ENCODE results near the gene ZFP36.
"Not testable (repeated sequence)": the region's sequence is repeated elsewhere in the genome, so short reads cannot be mapped to it uniquely, and the experiment has no call there.

The ZFP36 gene

DNA sequence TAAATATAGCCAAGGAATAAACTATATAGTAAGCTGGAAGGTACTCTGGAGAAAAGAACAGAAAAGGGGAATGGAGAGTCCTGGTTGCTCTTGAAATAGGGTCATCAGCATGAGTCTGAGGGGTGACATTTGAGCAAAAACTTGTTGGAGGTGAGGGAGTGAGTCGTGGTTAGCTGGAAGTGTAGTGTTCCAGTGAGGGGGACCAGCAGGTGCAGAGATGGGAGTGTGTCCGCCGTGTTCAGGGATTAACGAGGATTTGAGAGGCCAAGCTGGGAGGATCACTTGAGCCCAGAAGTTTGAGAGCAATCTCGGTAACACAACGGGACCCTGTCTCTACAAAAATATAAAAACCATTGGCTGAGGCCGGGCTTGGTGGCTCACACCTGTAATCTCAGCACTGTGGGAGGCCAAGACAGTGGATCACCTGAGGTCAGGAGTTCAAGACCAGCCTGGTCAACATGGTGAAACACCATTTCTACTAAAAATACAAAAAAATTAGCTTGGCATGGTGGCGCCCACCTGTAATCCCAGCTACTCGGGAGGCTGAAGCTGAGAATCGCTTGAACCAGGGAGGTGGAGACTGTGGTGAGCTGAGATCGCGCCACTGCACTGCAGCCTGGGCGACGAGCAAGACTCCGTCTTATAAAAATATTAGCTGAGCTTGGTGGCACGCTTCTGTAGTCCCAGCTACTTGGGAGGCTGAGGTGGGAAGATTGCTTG is 39.9 kb downstream of the ZFP36 start:
- DNase-seq: no peak

DNA sequence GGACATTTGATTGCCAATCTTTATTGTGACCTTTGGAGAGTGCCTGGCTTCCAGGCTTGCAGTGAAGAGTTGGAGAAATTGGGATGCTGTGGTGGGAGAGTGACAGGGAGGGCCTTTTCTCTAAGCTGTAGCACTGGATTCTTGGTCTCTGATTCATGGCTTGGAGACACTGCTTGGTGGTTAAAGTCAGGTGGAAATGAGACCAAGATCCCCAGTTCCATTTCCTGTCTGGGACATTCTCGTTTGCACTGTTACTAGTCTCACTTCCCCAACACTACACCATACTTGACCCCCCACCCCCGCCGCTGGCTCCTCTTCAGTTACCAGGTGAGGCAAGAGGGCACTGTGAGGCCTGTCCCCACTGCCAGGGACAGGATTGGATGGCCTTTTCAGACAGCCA is 41.6 kb downstream of the ZFP36 start:
- DNase-seq: no peak

DNA sequence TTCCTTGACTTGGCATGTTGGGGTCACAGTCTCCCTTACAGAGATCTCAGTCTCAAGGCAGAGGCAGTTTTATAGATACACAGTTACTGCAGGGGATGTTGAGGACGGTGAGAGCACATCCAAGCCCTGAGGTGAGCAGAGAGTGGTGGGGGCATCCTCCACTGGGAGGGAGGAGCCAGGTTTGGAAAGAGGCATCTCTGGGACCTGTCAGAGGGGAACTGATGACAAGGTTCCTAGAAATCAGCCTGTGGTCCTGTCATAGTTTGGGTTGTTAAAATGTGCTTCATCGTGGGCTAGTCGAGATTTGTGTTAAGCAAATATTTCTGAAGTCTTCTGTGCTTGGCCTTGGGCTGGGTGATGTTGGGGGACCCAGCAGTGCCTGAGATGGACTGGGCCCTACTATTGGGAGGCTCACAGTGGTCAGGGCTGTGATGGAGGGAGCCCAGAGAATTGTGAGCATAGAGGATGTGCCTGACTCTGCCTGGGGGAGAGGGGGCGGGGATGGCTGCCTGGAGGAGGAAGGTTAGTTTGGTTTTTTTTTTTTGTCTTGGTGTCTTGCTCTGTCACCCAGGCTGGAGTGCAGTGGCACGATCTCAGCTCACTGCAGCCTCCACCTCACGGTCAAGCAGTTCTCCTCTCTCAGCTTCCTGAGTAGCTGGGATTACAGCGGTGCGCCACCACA is 42.6 kb downstream of the ZFP36 start:
- DNase-seq: no peak

- DNase-seq: not testable (repeated sequence)
Measured at GRCh38 chr19:39451257-39451656, 44.6 kb downstream of the ZFP36 start.
